NCI-H774 (cell line): ENCODE results near the gene PI4KA.

ENCODE experiments used
- DNase-seq: peaks from one replicate; lab custom pipeline; 2025; lab: John Stamatoyannopoulos, UW

The PI4KA gene

GRCh38 chr22:20815477-20816050 lies 43.0 kb downstream of the PI4KA start:
- no peak for DNase-seq

GRCh38 chr22:20814221-20814808 lies 44.3 kb downstream of the PI4KA start:
- DNase-seq = no peak

DNA sequence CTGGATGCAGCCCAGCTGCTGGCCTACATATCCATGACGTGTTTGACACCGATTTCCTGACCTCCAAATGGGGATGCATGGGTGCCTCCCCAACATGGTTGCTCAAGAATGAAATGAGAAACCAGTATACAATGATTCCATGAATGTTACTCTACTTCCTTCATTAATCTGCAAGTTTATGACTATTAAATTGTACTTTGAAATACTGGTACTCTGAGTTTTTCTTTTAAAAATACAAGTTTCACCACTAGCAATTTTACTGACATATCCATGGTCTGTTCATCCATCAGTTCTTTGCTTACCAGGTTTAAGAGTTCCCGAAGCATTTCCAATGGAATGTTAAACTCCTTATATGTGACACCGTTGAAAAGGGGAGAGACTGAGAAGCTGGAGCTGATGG lies 45.6 kb downstream of the PI4KA start:
- no peak for DNase-seq

- DNase-seq = no peak
These were observed 46.5 kb downstream of the PI4KA start for GRCh38 chr22:20811971-20812660.

- no peak for DNase-seq
These were observed 47.4 kb downstream of the PI4KA start for GRCh38 chr22:20811171-20811570.

DNA sequence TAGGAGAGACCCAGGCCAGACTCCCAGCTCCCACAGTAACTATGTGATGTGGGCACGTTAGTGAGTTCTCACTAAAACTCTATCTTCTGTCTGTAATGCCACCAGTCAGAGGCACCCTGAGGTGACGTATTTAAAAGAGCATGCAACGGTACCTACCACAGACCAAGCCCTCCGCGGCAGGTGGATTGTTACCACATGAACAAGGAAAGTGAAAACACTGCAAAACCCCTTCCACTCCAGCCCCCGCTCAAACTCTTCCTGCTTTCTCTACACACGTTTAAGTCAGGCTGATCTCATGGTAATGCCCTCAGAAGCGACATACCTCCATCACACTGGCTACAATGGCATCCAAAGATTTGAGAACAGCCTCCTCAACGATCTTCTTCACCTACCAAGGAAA lies 48.0 kb downstream of the PI4KA start:
- no peak for DNase-seq

- no peak for DNase-seq
These were observed 48.9 kb downstream of the PI4KA start for GRCh38 chr22:20809538-20810185.

DNA sequence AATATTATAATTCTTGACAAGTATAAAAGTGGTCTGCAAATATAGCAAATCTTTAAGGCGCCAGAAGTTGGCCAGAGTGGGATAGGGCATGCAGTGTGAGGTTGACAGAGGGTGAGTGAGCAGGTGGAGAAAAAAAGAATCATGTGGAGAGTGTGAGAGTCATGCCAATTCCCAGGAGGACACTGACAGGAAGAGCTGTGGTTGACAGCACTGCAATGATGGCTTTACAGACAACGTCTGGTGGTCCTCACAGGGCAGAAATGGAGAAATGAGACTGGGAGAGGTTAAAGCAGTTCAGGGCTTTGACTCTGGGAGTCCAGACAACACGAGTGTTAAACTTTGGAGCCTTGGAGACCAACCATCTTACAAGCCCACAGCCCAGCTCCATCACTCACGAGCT lies 49.8 kb downstream of the PI4KA start:
- no peak for DNase-seq

DNA sequence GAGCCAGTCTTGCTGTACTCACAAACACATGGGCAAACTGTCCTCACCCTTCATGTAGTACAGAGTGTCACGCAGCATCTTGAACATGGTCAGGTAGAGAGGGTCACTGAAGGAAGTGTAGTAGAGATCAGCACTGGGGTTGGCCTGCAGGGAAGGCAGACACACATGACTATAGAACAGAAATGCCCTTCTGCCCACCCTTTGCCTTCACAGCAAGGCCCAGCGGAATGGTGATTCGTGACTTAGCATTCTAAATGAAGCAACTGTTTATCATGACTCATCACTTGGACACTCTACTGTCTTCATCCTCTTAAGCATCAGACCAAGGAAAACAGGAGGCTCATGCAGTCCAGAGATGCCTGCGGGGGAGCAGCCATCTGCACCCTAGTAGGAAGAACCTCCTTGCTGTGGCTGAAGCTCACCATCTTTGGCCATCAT lies 51.3 kb downstream of the PI4KA start:
- DNase-seq = no peak

DNA sequence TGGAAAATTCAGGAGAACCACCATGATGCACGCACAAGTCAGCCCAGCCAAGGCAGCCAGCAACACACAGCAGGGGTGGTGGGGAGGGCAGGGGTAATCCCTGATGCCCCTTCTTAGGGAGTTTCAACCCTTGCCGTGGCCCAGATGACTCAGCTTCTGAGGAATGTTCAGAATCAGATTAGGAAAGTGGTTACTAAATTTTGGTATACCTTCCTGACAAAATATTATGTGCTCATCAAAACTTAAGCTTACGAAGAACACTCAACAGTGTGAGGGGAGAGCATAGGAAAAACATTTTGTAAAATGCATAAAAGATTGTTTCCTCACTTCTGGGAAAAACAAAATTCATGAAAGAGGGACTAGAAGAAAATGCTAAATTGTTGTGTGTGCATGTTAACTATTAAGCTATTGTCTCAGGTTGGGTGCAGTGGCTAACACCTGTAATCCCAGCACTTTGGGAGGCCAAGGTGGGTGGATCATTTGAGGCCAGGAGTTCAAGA lies 52.6 kb downstream of the PI4KA start:
- no peak for DNase-seq

DNA sequence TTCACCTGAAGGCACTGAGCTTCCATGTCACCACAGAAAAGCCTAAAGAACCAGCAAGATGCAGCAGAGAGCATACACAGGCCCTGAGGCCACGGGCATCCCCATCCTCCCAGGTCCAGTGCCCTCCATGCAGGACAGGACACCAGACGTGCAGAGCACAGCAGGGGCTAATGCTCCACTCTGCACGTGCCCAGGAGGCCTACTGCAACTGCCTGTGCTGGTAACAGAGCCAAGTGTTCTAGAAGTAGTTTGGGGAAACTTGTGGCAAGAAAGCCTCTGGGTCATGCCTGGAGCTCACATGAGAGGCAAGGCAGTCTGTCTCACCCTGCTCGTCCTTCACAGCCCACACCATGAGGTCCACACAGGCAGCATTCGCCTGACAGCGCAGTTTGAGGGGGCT lies 54.0 kb downstream of the PI4KA start:
- no peak for DNase-seq

- DNase-seq = no peak
These were observed 54.8 kb downstream of the PI4KA start for GRCh38 chr22:20803696-20804324.

DNA sequence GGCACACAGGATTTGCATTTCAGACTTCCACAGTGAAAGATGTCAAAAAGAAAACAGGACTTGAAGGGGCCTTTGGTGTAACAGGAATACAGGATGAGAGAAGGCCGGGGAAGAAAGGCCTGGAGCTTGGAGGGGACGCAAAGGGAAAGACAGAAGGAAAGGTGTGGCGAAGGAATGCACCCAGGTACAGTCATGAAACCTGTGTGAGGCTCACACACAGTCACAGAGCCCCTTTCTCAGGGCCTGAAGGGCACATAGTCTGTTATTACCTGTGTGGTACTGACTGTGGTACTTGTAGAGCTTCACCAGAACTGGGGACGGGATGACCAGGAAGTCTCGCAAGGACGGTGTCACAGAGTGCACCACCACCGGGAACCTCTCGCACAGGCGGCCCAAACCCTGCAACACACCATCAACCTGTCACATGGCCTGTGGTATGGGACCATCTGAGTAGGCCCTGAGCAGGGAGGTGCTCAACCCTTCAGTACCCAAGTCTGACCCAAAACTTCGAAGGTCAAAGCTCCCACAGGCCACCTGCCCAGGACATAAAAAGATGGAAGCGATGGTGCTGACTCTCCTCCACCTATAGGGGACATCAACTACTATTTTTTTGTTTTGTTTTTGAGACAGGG lies 55.6 kb downstream of the PI4KA start:
- DNase-seq = no peak

DNA sequence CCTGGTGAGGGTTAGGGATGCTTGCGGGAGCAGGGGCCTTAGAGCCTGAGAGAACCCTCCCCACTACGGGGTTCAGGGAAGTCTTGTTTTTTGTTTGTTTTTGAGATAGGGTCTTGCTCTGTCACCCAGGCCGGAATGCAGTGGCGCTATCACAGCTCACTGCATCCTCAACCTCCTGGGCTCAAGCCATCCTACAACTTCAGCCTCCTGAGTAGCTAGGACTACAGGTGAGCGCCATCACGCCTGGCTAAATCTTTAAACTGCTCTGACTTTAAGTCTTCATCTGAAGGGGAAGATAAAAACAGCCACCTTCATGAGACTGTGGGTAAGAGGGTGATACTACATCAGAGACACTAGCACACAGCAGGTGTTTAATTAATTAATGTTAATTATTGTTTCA lies 56.2 kb downstream of the PI4KA start:
- DNase-seq = no peak

GRCh38 chr22:20799449-20799848 lies 59.2 kb downstream of the PI4KA start:
- no peak for DNase-seq

GRCh38 chr22:20798974-20799373 lies 59.6 kb downstream of the PI4KA start:
- no peak for DNase-seq

GRCh38 chr22:20798218-20798617 lies 60.4 kb downstream of the PI4KA start:
- DNase-seq = no peak

GRCh38 chr22:20796731-20797130 lies 61.9 kb downstream of the PI4KA start:
- DNase-seq = no peak

- DNase-seq = no peak
These were observed 63.8 kb downstream of the PI4KA start for GRCh38 chr22:20794650-20795413.

DNA sequence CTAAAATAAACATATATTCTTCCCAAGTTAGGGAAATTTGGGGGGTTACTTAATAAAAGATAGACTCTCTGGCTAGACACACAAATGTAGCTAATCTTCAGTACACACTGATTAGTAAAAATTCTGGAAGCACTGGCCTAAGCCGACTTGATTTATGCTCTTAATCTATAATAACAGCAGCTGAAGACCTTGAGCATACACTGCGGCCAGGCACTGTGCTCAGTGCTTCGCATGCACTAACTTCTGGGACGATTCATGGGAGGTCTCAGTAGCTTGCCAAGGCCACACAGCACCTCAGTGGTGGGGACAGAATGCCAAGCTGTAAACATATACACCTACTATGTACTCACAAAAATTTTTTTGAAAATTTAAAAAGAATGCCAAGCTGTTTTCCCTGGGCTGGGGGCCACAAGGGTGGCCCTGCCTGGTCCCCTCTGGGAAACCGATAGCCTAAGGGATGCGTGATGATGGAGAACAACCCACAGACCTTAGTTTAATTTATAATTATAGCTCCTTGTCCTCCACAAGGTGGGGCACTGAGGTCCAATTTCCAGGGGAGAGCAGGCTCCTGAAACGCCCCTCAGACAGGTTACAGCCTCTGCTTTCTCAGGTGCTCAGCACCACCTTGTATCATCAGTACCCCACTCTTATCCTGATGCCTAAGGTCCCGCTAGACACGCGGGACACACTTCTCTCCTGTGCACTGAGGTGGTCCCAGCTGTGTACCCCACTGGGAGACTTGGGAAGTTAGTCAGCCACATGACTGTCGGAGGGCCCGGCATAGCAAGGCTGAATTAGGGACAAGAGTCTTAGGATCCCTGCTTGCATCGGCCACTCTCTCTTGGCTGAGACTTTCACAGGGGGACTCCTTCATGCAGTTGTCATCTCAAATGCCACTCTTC lies 64.6 kb downstream of the PI4KA start:
- DNase-seq = no peak
